Measurements from ENCODE around the gene ORC2. TPM values are rescaled to one million over a fixed set of nuclear protein-coding genes. Genes with fewer than 3 reads are reported as not detected.

The ORC2 gene
- total and polyA plus RNA-seq, 10 of the 15 experiments (the other 5 are each of a cell fraction or from before 2014, with no cell fraction given): 6.1 to 36.9 (median 17.6) TPM

DNA sequence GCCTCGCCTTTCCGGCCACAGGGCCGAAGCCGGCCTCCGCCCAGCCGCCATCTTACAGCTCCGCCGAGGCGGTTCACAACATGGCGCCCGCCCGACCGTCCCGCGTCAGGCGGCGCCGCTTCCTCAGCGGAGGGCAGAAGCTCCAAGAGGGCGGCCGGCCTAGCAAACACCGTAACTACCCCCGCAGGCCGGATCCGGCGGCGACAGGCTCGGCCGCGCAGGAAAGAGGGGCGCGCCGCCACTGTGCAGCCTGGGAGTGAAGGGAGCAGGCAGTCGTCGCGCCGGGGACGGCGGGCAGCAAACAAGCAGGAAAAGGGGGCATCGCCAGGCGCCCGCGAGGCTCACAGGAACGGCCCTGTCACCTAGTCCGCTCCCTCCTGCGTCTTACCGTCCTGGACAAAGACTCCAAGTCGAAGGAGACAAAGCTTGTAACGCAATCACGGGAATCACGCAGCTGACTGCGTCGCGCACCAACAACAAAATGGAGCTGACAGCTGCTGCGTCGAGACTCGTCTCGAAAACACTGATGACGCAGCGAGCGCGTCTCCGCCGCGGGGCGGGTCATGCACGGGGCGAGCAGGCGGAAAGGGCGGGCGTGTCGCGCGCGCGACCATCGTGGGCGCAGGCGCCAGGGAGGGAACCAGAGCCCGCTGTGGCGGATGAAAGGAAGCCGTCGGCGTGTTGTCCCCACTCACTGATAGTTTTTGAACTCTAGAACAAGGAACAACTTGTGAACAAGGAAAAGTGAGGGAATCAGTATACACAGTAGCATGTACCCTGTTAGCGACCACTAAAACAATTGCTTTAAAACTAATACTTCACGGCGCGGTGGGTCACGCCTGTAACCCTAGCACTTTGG is 99.1 kb downstream of the ORC2 start, which contains the start of gene CLK1 (continued):
- peak; percentile 67 to 90 for TF ChIP-seq BHLHE40 (IDR thresholded peaks at IDR 0.05; ENCODE audit: borderline replicate concordance in 1 of 2, low read depth in 2 of 2, low read length in 1 of 2)
- TF ChIP-seq SP1 (IDR thresholded peaks at IDR 0.05; ENCODE audit: low read depth, low read length): peak; percentile 58
- TF ChIP-seq CBFB (IDR thresholded peaks at IDR 0.05; ENCODE audit: low read depth): 0 out of 2 replicates have a peak, but pooled peaks have one; percentile 34
- TF ChIP-seq NFYA (IDR thresholded peaks at IDR 0.05; ENCODE audit: borderline replicate concordance, low read depth, low read length): no peak
- peak; percentile 99 for TF ChIP-seq CREB1 (IDR thresholded peaks at IDR 0.05; ENCODE audit: low read depth)
- TF ChIP-seq DPF2 (IDR thresholded peaks at IDR 0.05): no peak; the same call in 1 of the 2 replicates
- TF ChIP-seq, protein P1, sequence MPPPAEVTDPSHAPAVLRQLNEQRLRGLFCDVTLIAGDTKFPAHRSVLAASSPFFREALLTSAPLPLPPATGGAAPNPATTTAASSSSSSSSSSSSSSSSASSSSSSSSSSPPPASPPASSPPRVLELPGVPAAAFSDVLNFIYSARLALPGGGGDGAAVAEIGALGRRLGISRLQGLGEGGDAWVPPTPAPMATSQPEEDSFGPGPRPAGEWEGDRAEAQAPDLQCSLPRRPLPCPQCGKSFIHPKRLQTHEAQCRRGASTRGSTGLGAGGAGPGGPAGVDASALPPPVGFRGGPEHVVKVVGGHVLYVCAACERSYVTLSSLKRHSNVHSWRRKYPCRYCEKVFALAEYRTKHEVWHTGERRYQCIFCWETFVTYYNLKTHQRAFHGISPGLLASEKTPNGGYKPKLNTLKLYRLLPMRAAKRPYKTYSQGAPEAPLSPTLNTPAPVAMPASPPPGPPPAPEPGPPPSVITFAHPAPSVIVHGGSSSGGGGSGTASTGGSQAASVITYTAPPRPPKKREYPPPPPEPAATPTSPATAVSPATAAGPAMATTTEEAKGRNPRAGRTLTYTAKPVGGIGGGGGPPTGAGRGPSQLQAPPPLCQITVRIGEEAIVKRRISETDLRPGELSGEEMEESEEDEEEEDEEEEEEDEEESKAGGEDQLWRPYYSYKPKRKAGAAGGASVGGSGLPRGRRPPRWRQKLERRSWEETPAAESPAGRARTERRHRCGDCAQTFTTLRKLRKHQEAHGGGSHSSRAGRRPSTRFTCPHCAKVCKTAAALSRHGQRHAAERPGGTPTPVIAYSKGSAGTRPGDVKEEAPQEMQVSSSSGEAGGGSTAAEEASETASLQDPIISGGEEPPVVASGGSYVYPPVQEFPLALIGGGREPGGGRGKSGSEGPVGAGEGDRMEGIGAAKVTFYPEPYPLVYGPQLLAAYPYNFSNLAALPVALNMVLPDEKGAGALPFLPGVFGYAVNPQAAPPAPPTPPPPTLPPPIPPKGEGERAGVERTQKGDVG (CRISPR knock-in tag; IDR thresholded peaks at IDR 0.05): no peak
- no peak for TF ChIP-seq NR2C2 (IDR thresholded peaks at IDR 0.05; ENCODE audit: borderline replicate concordance, control insufficient read depth, insufficient read length, low read depth)
- no peak for TF ChIP-seq ZSCAN29 (IDR thresholded peaks at IDR 0.05)
- TF ChIP-seq BCL11A (IDR thresholded peaks at IDR 0.05; ENCODE audit: low read depth, low read length): 0 out of 2 replicates have a peak, but pooled peaks have one; percentile 36
- TF ChIP-seq ZNF274 (IDR thresholded peaks at IDR 0.05; ENCODE audit: insufficient read depth, insufficient read length): no peak
- TF ChIP-seq, protein P2, sequence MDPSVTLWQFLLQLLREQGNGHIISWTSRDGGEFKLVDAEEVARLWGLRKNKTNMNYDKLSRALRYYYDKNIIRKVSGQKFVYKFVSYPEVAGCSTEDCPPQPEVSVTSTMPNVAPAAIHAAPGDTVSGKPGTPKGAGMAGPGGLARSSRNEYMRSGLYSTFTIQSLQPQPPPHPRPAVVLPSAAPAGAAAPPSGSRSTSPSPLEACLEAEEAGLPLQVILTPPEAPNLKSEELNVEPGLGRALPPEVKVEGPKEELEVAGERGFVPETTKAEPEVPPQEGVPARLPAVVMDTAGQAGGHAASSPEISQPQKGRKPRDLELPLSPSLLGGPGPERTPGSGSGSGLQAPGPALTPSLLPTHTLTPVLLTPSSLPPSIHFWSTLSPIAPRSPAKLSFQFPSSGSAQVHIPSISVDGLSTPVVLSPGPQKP (IDR thresholded peaks at IDR 0.05; ENCODE audit: low read depth, low read length): no peak
- TF ChIP-seq, protein P3, sequence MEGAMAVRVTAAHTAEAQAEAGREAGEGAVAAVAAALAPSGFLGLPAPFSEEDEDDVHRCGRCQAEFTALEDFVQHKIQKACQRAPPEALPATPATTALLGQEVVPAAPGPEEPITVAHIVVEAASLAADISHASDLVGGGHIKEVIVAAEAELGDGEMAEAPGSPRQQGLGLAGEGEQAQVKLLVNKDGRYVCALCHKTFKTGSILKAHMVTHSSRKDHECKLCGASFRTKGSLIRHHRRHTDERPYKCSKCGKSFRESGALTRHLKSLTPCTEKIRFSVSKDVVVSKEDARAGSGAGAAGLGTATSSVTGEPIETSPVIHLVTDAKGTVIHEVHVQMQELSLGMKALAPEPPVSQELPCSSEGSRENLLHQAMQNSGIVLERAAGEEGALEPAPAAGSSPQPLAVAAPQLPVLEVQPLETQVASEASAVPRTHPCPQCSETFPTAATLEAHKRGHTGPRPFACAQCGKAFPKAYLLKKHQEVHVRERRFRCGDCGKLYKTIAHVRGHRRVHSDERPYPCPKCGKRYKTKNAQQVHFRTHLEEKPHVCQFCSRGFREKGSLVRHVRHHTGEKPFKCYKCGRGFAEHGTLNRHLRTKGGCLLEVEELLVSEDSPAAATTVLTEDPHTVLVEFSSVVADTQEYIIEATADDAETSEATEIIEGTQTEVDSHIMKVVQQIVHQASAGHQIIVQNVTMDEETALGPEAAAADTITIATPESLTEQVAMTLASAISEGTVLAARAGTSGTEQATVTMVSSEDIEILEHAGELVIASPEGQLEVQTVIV (IDR thresholded peaks at IDR 0.05; ENCODE audit: borderline replicate concordance, partially characterized antibody): peak; percentile 15
- TF ChIP-seq MEF2B (IDR thresholded peaks at IDR 0.05; ENCODE audit: partially characterized antibody, poor library complexity, severe bottlenecking): peak; percentile 25
- TF ChIP-seq ZNF384 (IDR thresholded peaks at IDR 0.05; ENCODE audit: borderline replicate concordance, low read depth, low read length): no peak
- 0 out of 2 replicates have a peak, but pooled peaks have one; percentile 59 for TF ChIP-seq RBBP5 (conservative IDR thresholded peaks at IDR 0.05)
- TF ChIP-seq RCOR1 (conservative IDR thresholded peaks at IDR 0.05; ENCODE audit: low read depth, low read length): no peak

All from GM12878 (cell line).